HepG2 (cell line): ENCODE results near the gene GTF2H4. TPM values are rescaled to one million over a fixed set of nuclear protein-coding genes. Genes with fewer than 3 reads are reported as not detected.

ENCODE experiments used
- ATAC-seq: fragments of 200-7000 bp; cut with Tn5 transposase; 3 replicates; pipeline ENCODE4 v1.9.1; 2020; ENCODE audit warnings: mild to moderate bottlenecking, moderate library complexity
- BruUV-seq: library from RNA; stranded (reverse); fragments of 400-500 nt; replicated peaks from 2 replicates; lab custom pipeline; 2021; lab: Mats Ljungman, UMichigan
- CTCF ChIA-PET: fragments of 300-600 bp; formaldehyde crosslinking; extraction: SDS; loops from one replicate; lab custom pipeline; 2021; ENCODE audit warnings: low total read pairs, inconsistent platforms, low intra/inter-chr PET ratio; lab: Yijun Ruan, JAX
- POLR2A ChIA-PET: fragments of 350-600 bp; sonication (Branson Sonifier 250); formaldehyde crosslinking; loops from one replicate; lab custom pipeline; 2020; ENCODE audit warnings: antibody characterized with exemption, inconsistent platforms; lab: Yijun Ruan, JAX
- DNase-seq: peaks from one replicate; pipeline ENCODE4 v3.0.0-alpha.2; 2015; ENCODE audit warnings: low spot score
- FAIRE-seq: peaks from 3 replicates; lab custom pipeline; 2011; peaks lifted over from hg19 to GRCh38; lab: Jason Lieb, UNC
- H2AFZ ChIP-seq: one replicate; pipeline ENCODE4 v1.6.1; 2011; ENCODE audit warnings: low read length, inconsistent platforms
- H3K27ac ChIP-seq: fragments of 300-600 bp; 3 replicates; pipeline ENCODE4 v1.8.0; 2011; ENCODE audit warnings: mixed run types, mild to moderate bottlenecking, mixed read lengths, low read length, inconsistent platforms; ENCODE audit not compliant: insufficient read depth; ENCODE audit errors: extremely low read length
- H3K27me3 ChIP-seq, 2 experiments: fragments of 200-600 bp in 1 of 2; 2 replicates in 1 of 2; 3 replicates in 1 of 2; pipeline versions ENCODE4 v1.6.0 to v1.8.0; 2011; ENCODE audit warnings: low read length in 2 of 2, mild to moderate bottlenecking in 2 of 2, moderate library complexity in 2 of 2, inconsistent platforms in 1 of 2; ENCODE audit not compliant: insufficient read depth in 2 of 2, control insufficient read depth in 1 of 2
- H3K36me3 ChIP-seq, 2 experiments: fragments of 200-600 bp in 1 of 2; replicated peaks in 1 of 2; 2 replicates in 1 of 2; 3 replicates in 1 of 2; pipeline versions ENCODE4 v1.5.1 to v1.8.0; 2011; ENCODE audit warnings: low read length in 2 of 2, inconsistent platforms in 1 of 2; ENCODE audit not compliant: insufficient read depth in 2 of 2, control insufficient read depth in 1 of 2
- H3K4me1 ChIP-seq: 2 replicates; pipeline ENCODE4 v1.5.1; 2012; ENCODE audit warnings: low read length, inconsistent platforms; ENCODE audit not compliant: insufficient read depth
- H3K4me2 ChIP-seq: 2 replicates; pipeline ENCODE4 v1.6.0; 2011; ENCODE audit warnings: low read depth, low read length, inconsistent platforms
- H3K4me3 ChIP-seq, 3 experiments: fragments of 200-600 bp in 1 of 3; sonication (generic), shearing (Covaris generic) in 1 of 3; replicated peaks in 1 of 3; 2 replicates each; pipeline ENCODE4 v1.5.1; 2011 to 2016; ENCODE audit warnings: low read length in 3 of 3, inconsistent platforms in 2 of 3, low read depth in 2 of 3, mild to moderate bottlenecking in 2 of 3, control low read depth in 1 of 3, mixed read lengths in 1 of 3; ENCODE audit not compliant: insufficient read depth in 1 of 3
- H3K79me2 ChIP-seq: one replicate; pipeline ENCODE4 v1.6.1; 2011; ENCODE audit warnings: low read length, inconsistent platforms; ENCODE audit not compliant: insufficient read depth
- H3K9ac ChIP-seq: 2 replicates; pipeline ENCODE4 v1.6.0; 2011; ENCODE audit warnings: mild to moderate bottlenecking, low read depth, low read length, inconsistent platforms; ENCODE audit not compliant: insufficient read depth
- H3K9me3 ChIP-seq: 2 replicates; pipeline ENCODE4 v1.5.1; 2012; ENCODE audit warnings: mild to moderate bottlenecking, low read length
- H4K20me1 ChIP-seq: 2 replicates; pipeline ENCODE4 v1.6.0; 2011; ENCODE audit warnings: inconsistent platforms, mild to moderate bottlenecking, low read length, moderate library complexity; ENCODE audit not compliant: insufficient read depth
- MIER3 ChIP-seq: IDR thresholded peaks from 2 replicates; pipeline ENCODE4 v1.6.1; 2016; ENCODE audit warnings: missing compliant biosample characterization, borderline replicate concordance
- RFX3 ChIP-seq: IDR thresholded peaks from 2 replicates; pipeline ENCODE4 v1.6.1; 2016; ENCODE audit warnings: missing biosample characterization, missing genetic modification reagents
- SIN3B ChIP-seq: fragments of 150-350 bp; IDR thresholded peaks from 2 replicates; pipeline ENCODE4 v1.6.1; 2014; ENCODE audit warnings: low read length
- SSRP1 ChIP-seq: IDR thresholded peaks from 2 replicates; pipeline ENCODE4 v1.6.1; 2016; ENCODE audit warnings: control low read depth
- ZFP36 ChIP-seq: fragments of 150-350 bp; IDR thresholded peaks from 2 replicates; pipeline ENCODE4 v1.6.1; 2018; ENCODE audit warnings: borderline replicate concordance, low read length, low read depth; ENCODE audit not compliant: partially characterized antibody
- ZNF678 ChIP-seq: sonication (generic); formaldehyde crosslinking; IDR thresholded peaks from 2 replicates; pipeline ENCODE4 v1.4.0; 2020; ENCODE audit warnings: mild to moderate bottlenecking, missing genetic modification reagents
- ZNF883 ChIP-seq: sonication (generic); formaldehyde crosslinking; IDR thresholded peaks from 2 replicates; pipeline ENCODE4 v1.5.1; 2020; ENCODE audit warnings: mild to moderate bottlenecking, missing genetic modification reagents; ENCODE audit errors: not compliant biosample characterization
- WGBS: methylation state at CpG from one replicate; pipeline ENCODE4 v1.1.6; 2017; ENCODE audit warnings: low lambda C conversion rate; 5-methylcytosine and 5-hydroxymethylcytosine counted together
- in situ Hi-C: cut with HindIII; loops from 2 replicates; pipeline ENCODE4 v1.10.0; 2017; ENCODE audit warnings: low pct_unique_long_range_greater_than_20kb; ENCODE audit not compliant: extremely low pct_ligation_motif_present
- intact Hi-C: fragments of 100-400 bp; cut with micrococcal nuclease; formaldehyde crosslinking; loops from one replicate; pipeline ENCODE4 v1.10.0; 2022; ENCODE audit not compliant: unreplicated experiment
- polyA plus RNA-seq, 8 experiments: library from polyadenylated mRNA; depleted of rRNA in 3 of 8; stranded (reverse) in 7 of 8; unstranded in 1 of 8; fragments of >200 nt; fragmentation: Illumina TruSeq in 4 of 8; extraction: Trizol in 4 of 8; gene quantifications; 2 replicates each; pipeline versions ENCODE4 v1.2.1 to v1.2.3, GENCODE V29; 2011 to 2016; ENCODE audit warnings: low read depth in 4 of 8, missing spikeins in 1 of 8, mixed read lengths in 1 of 8; ENCODE audit not compliant: insufficient read depth in 1 of 8
- total RNA-seq, 5 experiments: library from RNA; depleted of rRNA; stranded (reverse); fragments of >200 nt; fragmentation: Illumina TruSeq; extraction: Trizol; gene quantifications; 2 replicates each; pipeline ENCODE4 v1.2.3, GENCODE V29; 2016; ENCODE audit warnings: low read depth in 1 of 5

Gene GTF2H4
- total and polyA plus RNA-seq, 2 of the 13 experiments (the other 11 are each of a cell fraction or from before 2014, with no cell fraction given), result 15.9 to 49.3 TPM

- Histone ChIP-seq H3K79me2 (no peaks in the 10 kb centered on the region), H3K27me3 (peaks cover 2 to 48% of the 10 kb centered on the region in 2 experiments; a peak in 4 of 5 replicates)
- WGBS, result 54% methylated on average over 42 of the region's 46 CpGs
- in situ Hi-C loops, result no loop called here
- peak; percentile 9 for TF ChIP-seq ZFP36
- no peak for TF ChIP-seq SIN3B
- TF ChIP-seq, all 625 proteins: peak for 1
- intact Hi-C loops, result no loop called here
- H2AFZ ChIP-seq, result no peak overlapping the region
- no peak overlapping the region for H3K4me2 ChIP-seq
- no peak for FAIRE-seq
- ATAC-seq, result no peak
- no peaks in the 10 kb centered on the region for H3K4me1 ChIP-seq
- H3K36me3 ChIP-seq, result no peaks in the 10 kb centered on the region
- no peak overlapping the region for H3K9ac ChIP-seq
- POLR2A ChIA-PET, result no interaction called here
- H3K9me3 ChIP-seq, result no peaks in the 10 kb centered on the region
- DNase-seq, result no peak
- BruUV-seq, result no TSS peak
- H4K20me1 ChIP-seq, result no peaks in the 10 kb centered on the region
- H3K4me3 ChIP-seq, result no peak overlapping the region
- CTCF ChIA-PET, result no interaction called here
- no peak overlapping the region for H3K27ac ChIP-seq
These were observed 47.5 kb downstream of the GTF2H4 start for GRCh38 chr6:30955367-30956042.

DNA sequence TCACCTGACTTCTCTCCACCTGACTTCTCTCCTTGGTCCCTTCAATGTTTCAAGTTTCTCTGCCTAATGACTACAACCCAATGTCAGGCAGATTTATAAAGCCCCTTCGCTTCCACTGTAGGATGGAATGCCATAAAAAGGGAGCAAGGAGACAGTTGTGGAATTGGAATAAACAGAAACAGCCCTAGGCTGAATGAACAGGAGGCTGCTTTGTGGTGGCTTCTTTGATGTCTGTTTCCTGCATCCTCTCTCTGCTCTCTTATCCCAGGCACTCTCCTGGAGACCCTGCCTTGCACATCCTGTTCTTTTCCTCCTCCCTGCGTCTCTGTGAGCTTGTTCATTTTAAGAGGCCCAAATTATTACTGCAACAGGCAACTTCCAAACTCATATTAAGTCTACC lies 49.7 kb downstream of the GTF2H4 start:
- CTCF ChIA-PET, result no interaction called here
- POLR2A ChIA-PET, result no interaction called here
- 6% methylated on average over 2 of the region's 2 CpGs for WGBS
- Histone ChIP-seq H3K36me3 (no peaks in the 10 kb centered on the region), H3K27me3 (peaks cover 2 to 47% of the 10 kb centered on the region in 2 experiments; a peak in 4 of 5 replicates), H4K20me1 (no peaks in the 10 kb centered on the region), H3K9me3 (no peaks in the 10 kb centered on the region), H3K9ac (no peak overlapping the region), H3K4me2 (no peak overlapping the region), H3K79me2 (no peaks in the 10 kb centered on the region), H3K27ac (no peak overlapping the region), H3K4me1 (peaks cover 14% of the 10 kb centered on the region), H3K4me3 (no peak overlapping the region), H2AFZ (no peak overlapping the region)
- no TSS peak for BruUV-seq
- ATAC-seq, result no peak
- DNase-seq, result no peak
- intact Hi-C loops, result no loop called here
- no peak for FAIRE-seq
- in situ Hi-C loops, result no loop called here
- TF ChIP-seq RFX3 (CRISPR knock-in tag) (no peak), SSRP1 (CRISPR knock-in tag) (no peak), MIER3 (CRISPR knock-in tag) (no peak), ZNF883 (CRISPR knock-in tag) (no peak), ZNF678 (CRISPR knock-in tag) (no peak)
